Psoas muscle (tissue), 8 donors: ENCODE results near the gene PHF23. TPM values are rescaled to one million over a fixed set of nuclear protein-coding genes. Genes with fewer than 3 reads are reported as not detected.

Experiments used
- ATAC-seq, 4 donors: fragments of 200-7000 bp; cut with Tn5 transposase; one replicate each; pipeline ENCODE4 v1.9.1; 2020; ENCODE audit warnings: moderate library complexity in 3 of 4, mild to moderate bottlenecking in 2 of 4
- DNase-seq, 2 donors: peaks; one replicate each; pipeline ENCODE4 v3.0.0-alpha.2; 2020
- H3K27ac ChIP-seq: fragments of 200-600 bp; one replicate; pipeline ENCODE4 v1.8.0; 2022
- H3K27me3 ChIP-seq, 3 donors: fragments of 200-600 bp in 1 of 3; one replicate each; pipeline versions ENCODE4 v1.6.1 to v1.8.0; 2013 to 2022; ENCODE audit warnings: low read length in 2 of 3, mild to moderate bottlenecking in 2 of 3, moderate library complexity in 1 of 3; ENCODE audit not compliant: insufficient read depth in 3 of 3
- H3K36me3 ChIP-seq, 2 donors: fragments of 200-600 bp in 1 of 2; one replicate each; pipeline versions ENCODE4 v1.6.1 to v1.8.0; 2013 to 2022; ENCODE audit warnings: low read depth in 1 of 2, mild to moderate bottlenecking in 1 of 2, moderate library complexity in 1 of 2; ENCODE audit not compliant: insufficient read depth in 1 of 2
- H3K4me1 ChIP-seq: fragments of 200-600 bp; one replicate; pipeline ENCODE4 v1.8.0; 2022
- H3K4me3 ChIP-seq: fragments of 200-600 bp; one replicate; pipeline ENCODE4 v1.8.0; 2022; ENCODE audit warnings: mild to moderate bottlenecking
- H3K9me3 ChIP-seq: fragments of 200-600 bp; one replicate; pipeline ENCODE4 v1.8.0; 2022
- WGBS, 3 donors: extraction: QIAGEN DNeasy Blood & Tissue Kit; methylation state at CpG; one replicate each; pipeline versions ENCODE4 v1.1.6 to v1.1.7; 2013; 5-methylcytosine and 5-hydroxymethylcytosine counted together
- intact Hi-C, 2 donors: fragments of 100-400 bp; cut with DNase I; formaldehyde crosslinking; loops; one replicate each; pipeline versions ENCODE4 v1.11.0 to v1.14.2; 2022
- polyA plus RNA-seq, 3 donors: library from polyadenylated mRNA; stranded (reverse); fragments of 200-250 nt; gene quantifications; one replicate each; pipeline ENCODE4 v1.2.3, GENCODE V29; 2013
- total RNA-seq, 4 donors: library from RNA; stranded (reverse); fragmentation: NEBNext Ultra II Directional in 2 of 4; extraction: Animal tissue kit (Norgen Biotek cat#: 25700) in 2 of 4; gene quantifications; one replicate each; pipeline versions ENCODE4 v1.2.1 to v1.2.4, GENCODE V29; 2021 to 2023
- TF ChIP-seq, protein P1 (sequence below): fragments of 200-600 bp; IDR thresholded peaks from one replicate; pipeline ENCODE4 v1.8.0; 2022; ENCODE audit warnings: antibody characterized with exemption
- donor health status: healthy with polysubstance abuse.
- donor health status: DM: no; HTN: no; CAD: no; lungs with moderate emphysema.
- donor health status: Bipolar disorder and iron deficiency.
- donor health status: healthy.
- donor health status: DM: yes; HTN: yes; CAD: no.
- donor health status: DM: no; HTN: no; CAD: no.
- donor health status: DM: no; HTN: no; CAD: no.
- donor health status: DM: yes; HTN: yes; CAD: no.

The PHF23 gene
- total and polyA plus RNA-seq, 7 donors, result 20.9 to 43.3 (median 28.2) TPM

DNA sequence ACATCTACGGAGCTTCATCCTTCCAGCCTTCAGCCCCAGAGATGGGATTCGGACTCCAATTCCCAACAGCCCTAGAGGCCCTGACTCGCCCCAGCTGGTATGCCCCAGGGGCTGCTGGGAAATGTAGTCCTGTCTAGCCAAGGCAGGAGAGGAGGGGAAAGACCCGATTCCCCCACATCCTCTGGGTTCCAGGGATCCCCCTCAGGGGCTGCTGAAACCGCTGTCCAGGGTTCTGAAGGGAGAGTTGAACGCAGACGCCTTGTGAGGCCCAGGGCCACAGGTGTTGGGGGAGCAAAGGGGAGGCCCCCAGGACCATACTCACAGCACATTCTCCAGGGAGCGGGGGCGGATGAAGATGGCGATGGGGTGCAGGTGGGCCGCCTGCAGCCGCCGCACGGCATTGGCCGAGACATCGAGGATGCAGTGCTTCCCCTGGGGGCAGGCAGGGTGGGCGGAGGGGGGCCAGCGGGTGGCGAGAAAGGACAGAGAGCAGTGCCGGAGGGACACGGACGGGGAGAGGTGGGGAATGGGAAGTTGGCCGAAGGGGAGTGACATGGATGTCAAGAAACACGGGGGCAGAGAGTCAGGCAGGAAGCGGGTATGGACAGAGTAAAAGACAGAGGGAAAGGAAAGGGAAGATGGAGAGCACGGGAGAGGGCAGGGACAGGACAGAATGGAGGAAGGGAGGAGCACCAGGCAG lies 47.5 kb downstream of the PHF23 start:
- Histone ChIP-seq H3K36me3 (peaks cover 0 to 8% of the 10 kb centered on the region in 2 donors), H3K27ac (no peak overlapping the region), H3K4me1 (no peaks in the 10 kb centered on the region), H3K9me3 (no peaks in the 10 kb centered on the region), H3K4me3 (no peak overlapping the region), H3K27me3 (no peaks in the 10 kb centered on the region)
- TF ChIP-seq, protein P1, sequence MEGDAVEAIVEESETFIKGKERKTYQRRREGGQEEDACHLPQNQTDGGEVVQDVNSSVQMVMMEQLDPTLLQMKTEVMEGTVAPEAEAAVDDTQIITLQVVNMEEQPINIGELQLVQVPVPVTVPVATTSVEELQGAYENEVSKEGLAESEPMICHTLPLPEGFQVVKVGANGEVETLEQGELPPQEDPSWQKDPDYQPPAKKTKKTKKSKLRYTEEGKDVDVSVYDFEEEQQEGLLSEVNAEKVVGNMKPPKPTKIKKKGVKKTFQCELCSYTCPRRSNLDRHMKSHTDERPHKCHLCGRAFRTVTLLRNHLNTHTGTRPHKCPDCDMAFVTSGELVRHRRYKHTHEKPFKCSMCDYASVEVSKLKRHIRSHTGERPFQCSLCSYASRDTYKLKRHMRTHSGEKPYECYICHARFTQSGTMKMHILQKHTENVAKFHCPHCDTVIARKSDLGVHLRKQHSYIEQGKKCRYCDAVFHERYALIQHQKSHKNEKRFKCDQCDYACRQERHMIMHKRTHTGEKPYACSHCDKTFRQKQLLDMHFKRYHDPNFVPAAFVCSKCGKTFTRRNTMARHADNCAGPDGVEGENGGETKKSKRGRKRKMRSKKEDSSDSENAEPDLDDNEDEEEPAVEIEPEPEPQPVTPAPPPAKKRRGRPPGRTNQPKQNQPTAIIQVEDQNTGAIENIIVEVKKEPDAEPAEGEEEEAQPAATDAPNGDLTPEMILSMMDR, result no peak
- WGBS, 3 donors, result 70 to 73% (median 71%) methylated on average over 26 of the region's 26 CpGs
- no peak for DNase-seq
- intact Hi-C loops, result no loop called here
- peak; percentile 55 to 87 (median 77) for ATAC-seq

GRCh38 chr17:7191069-7191468 lies 48.2 kb downstream of the PHF23 start:
- no peak overlapping the region for H3K27ac ChIP-seq
- ATAC-seq (no peak), DNase-seq (no peak)
- TF ChIP-seq, protein P1, result no peak
- H3K27me3 ChIP-seq, result no peaks in the 10 kb centered on the region
- no peaks in the 10 kb centered on the region for H3K4me1 ChIP-seq
- H3K4me3 ChIP-seq, result no peak overlapping the region
- H3K9me3 ChIP-seq, result no peaks in the 10 kb centered on the region
- intact Hi-C loops, result no loop called here
- 92 to 98% (median 94%) methylated on average over 10 to 12 of the region's 12 CpGs for WGBS, 3 donors
- H3K36me3 ChIP-seq, result peaks cover 0 to 4% of the 10 kb centered on the region in 2 donors

- Histone ChIP-seq H3K36me3 (no peaks in the 10 kb centered on the region), H3K9me3 (no peaks in the 10 kb centered on the region), H3K4me1 (no peaks in the 10 kb centered on the region), H3K27ac (no peak overlapping the region), H3K27me3 (no peaks in the 10 kb centered on the region), H3K4me3 (no peak overlapping the region)
- no peak for ATAC-seq
- TF ChIP-seq, protein P1, result no peak
- intact Hi-C loops, result no loop called here
- 89 to 95% (median 94%) methylated on average over 12 to 14 of the region's 14 CpGs for WGBS, 3 donors
- no peak for DNase-seq
These were observed 48.9 kb downstream of the PHF23 start for GRCh38 chr17:7190276-7190917.

- WGBS, 3 donors, result 53 to 68% (median 58%) methylated on average over 7 of the region's 7 CpGs
- TF ChIP-seq, protein P1, result no peak
- intact Hi-C loops, result no loop called here
- no peak overlapping the region for H3K27ac ChIP-seq
- ATAC-seq (no peak), DNase-seq (no peak)
- no peaks in the 10 kb centered on the region for H3K27me3 ChIP-seq
- no peaks in the 10 kb centered on the region for H3K4me1 ChIP-seq
- no peaks in the 10 kb centered on the region for H3K9me3 ChIP-seq
- no peak overlapping the region for H3K4me3 ChIP-seq
- no peaks in the 10 kb centered on the region for H3K36me3 ChIP-seq
These were observed 53.0 kb downstream of the PHF23 start for GRCh38 chr17:7186241-7186640.

Other genes starting within 250 kb of the PHF23 start
Only the 30 nearest of the 36 such genes appear.
- gene SLC16A13, start 203.4 kb downstream of the PHF23 start, total RNA-seq, result 1 to 10 TPM in 1 of 4 donors, under 1 TPM in 3; 0.57 to 1.5 (median 0.72) TPM
- gene SLC16A13, start 203.4 kb downstream of the PHF23 start, polyA plus RNA-seq, result under 1 TPM; 0.17 to 0.40 (median 0.40) TPM
- gene SLC16A11, start 195.4 kb downstream of the PHF23 start, total RNA-seq, result under 1 TPM in 2 of 4 donors, not detected in 2; 0.36 to 0.42 TPM
- gene SLC16A11, start 195.4 kb downstream of the PHF23 start, polyA plus RNA-seq, result 1 to 10 TPM in 1 of 3 donors, under 1 TPM in 2; 0.34 to 1.2 (median 0.77) TPM
- 1 to 10 TPM; 1.9 to 4.9 (median 2.4) TPM for gene CLEC10A, start 159.2 kb downstream of the PHF23 start, total RNA-seq
- gene CLEC10A, start 159.2 kb downstream of the PHF23 start, polyA plus RNA-seq, result 1 to 10 TPM in 1 of 3 donors, under 1 TPM in 2; 0.69 to 2.4 (median 0.87) TPM
- under 1 TPM in 2 of 4 donors, not detected in 2; 0.34 to 0.62 TPM for gene ASGR2, start 124.6 kb downstream of the PHF23 start, total RNA-seq
- under 1 TPM in 2 of 3 donors, not detected in 1; 0.04 to 0.25 TPM for gene ASGR2, start 124.6 kb downstream of the PHF23 start, polyA plus RNA-seq
- under 1 TPM in 2 of 4 donors, not detected in 2; 0.26 to 0.39 TPM for gene ASGR1, start 60.1 kb downstream of the PHF23 start, total RNA-seq
- gene ASGR1, start 60.1 kb downstream of the PHF23 start, polyA plus RNA-seq, result under 1 TPM; 0.08 to 0.23 (median 0.21) TPM
- 1 to 10 TPM; 3.2 to 8.9 (median 5.8) TPM for gene DLG4, start 19.6 kb downstream of the PHF23 start, total RNA-seq
- gene DLG4, start 19.6 kb downstream of the PHF23 start, polyA plus RNA-seq, result 1 to 10 TPM; 1.5 to 5.8 (median 1.8) TPM
- 1,000 to 10,000 TPM in 3 of 4 donors, 100 to 1,000 TPM in 1; 987 to 1,310 (median 1,099) TPM for gene ACADVL, start 19.5 kb downstream of the PHF23 start, total RNA-seq
- 1,000 to 10,000 TPM in 1 of 3 donors, 100 to 1,000 TPM in 2; 538 to 1,030 (median 946) TPM for gene ACADVL, start 19.5 kb downstream of the PHF23 start, polyA plus RNA-seq
- gene DVL2, start 4.9 kb downstream of the PHF23 start, total RNA-seq, result 10 to 100 TPM; 11.4 to 19.6 (median 13.8) TPM
- gene DVL2, start 4.9 kb downstream of the PHF23 start, polyA plus RNA-seq, result 10 to 100 TPM; 10.0 to 22.1 (median 10.0) TPM
- 100 to 1,000 TPM; 447 to 492 (median 481) TPM for gene GABARAP, start 3.0 kb upstream of the PHF23 start, total RNA-seq
- 100 to 1,000 TPM; 344 to 569 (median 510) TPM for gene GABARAP, start 3.0 kb upstream of the PHF23 start, polyA plus RNA-seq
- gene CTDNEP1, start 12.3 kb upstream of the PHF23 start, total RNA-seq, result 100 to 1,000 TPM; 208 to 332 (median 254) TPM
- 100 to 1,000 TPM; 171 to 281 (median 196) TPM for gene CTDNEP1, start 12.3 kb upstream of the PHF23 start, polyA plus RNA-seq
- gene ELP5, start 12.8 kb upstream of the PHF23 start, total RNA-seq, result 10 to 100 TPM; 55.7 to 87.0 (median 74.8) TPM
- gene ELP5, start 12.8 kb upstream of the PHF23 start, polyA plus RNA-seq, result 100 to 1,000 TPM in 1 of 3 donors, 10 to 100 TPM in 2; 50.4 to 104 (median 86.0) TPM
- 1 to 10 TPM in 2 of 4 donors, under 1 TPM in 1, not detected in 1; 0.57 to 1.0 (median 1.0) TPM for gene CLDN7, start 23.0 kb upstream of the PHF23 start, total RNA-seq
- gene CLDN7, start 23.0 kb upstream of the PHF23 start, polyA plus RNA-seq, result 1 to 10 TPM in 1 of 3 donors, under 1 TPM in 2; 0.48 to 1.1 (median 0.83) TPM
- 100 to 1,000 TPM in 3 of 4 donors, 10 to 100 TPM in 1; 50.9 to 257 (median 139) TPM for gene SLC2A4, start 42.3 kb upstream of the PHF23 start, total RNA-seq
- 100 to 1,000 TPM in 1 of 3 donors, 10 to 100 TPM in 2; 19.4 to 127 (median 33.8) TPM for gene SLC2A4, start 42.3 kb upstream of the PHF23 start, polyA plus RNA-seq
- 1 to 10 TPM in 1 of 4 donors, under 1 TPM in 3; 0.37 to 1.0 (median 0.75) TPM for gene YBX2, start 55.2 kb upstream of the PHF23 start, total RNA-seq
- 1 to 10 TPM in 1 of 3 donors, under 1 TPM in 2; 0.14 to 1.8 (median 0.21) TPM for gene YBX2, start 55.2 kb upstream of the PHF23 start, polyA plus RNA-seq
- 100 to 1,000 TPM; 293 to 730 (median 567) TPM for gene EIF5A, start 68.2 kb upstream of the PHF23 start, total RNA-seq
- gene EIF5A, start 68.2 kb upstream of the PHF23 start, polyA plus RNA-seq, result 1,000 to 10,000 TPM in 1 of 3 donors, 100 to 1,000 TPM in 2; 468 to 1,107 (median 518) TPM
- 100 to 1,000 TPM in 1 of 4 donors, 10 to 100 TPM in 3; 71.8 to 101 (median 82.5) TPM for gene GPS2, start 75.9 kb upstream of the PHF23 start, total RNA-seq
- 100 to 1,000 TPM; 139 to 197 (median 146) TPM for gene GPS2, start 75.9 kb upstream of the PHF23 start, polyA plus RNA-seq
- gene NEURL4, start 89.9 kb upstream of the PHF23 start, total RNA-seq, result 10 to 100 TPM; 24.0 to 53.8 (median 32.6) TPM
- gene NEURL4, start 89.9 kb upstream of the PHF23 start, polyA plus RNA-seq, result 10 to 100 TPM; 20.7 to 38.7 (median 22.9) TPM
- gene ACAP1, start 97.1 kb upstream of the PHF23 start, total RNA-seq, result 10 to 100 TPM; 12.2 to 20.7 (median 15.7) TPM
- gene ACAP1, start 97.1 kb upstream of the PHF23 start, polyA plus RNA-seq, result 10 to 100 TPM in 1 of 3 donors, 1 to 10 TPM in 2; 1.9 to 11.9 (median 2.4) TPM
- 1 to 10 TPM; 4.5 to 5.2 (median 5.1) TPM for gene KCTD11, start 112.7 kb upstream of the PHF23 start, total RNA-seq
- gene KCTD11, start 112.7 kb upstream of the PHF23 start, polyA plus RNA-seq, result 10 to 100 TPM in 1 of 3 donors, 1 to 10 TPM in 2; 2.9 to 13.2 (median 9.9) TPM
- not detected for gene TMEM95, start 115.7 kb upstream of the PHF23 start, total RNA-seq
- not detected for gene TMEM95, start 115.7 kb upstream of the PHF23 start, polyA plus RNA-seq
- gene TNK1, start 141.6 kb upstream of the PHF23 start, total RNA-seq, result under 1 TPM; 0.56 to 0.86 (median 0.78) TPM
- gene TNK1, start 141.6 kb upstream of the PHF23 start, polyA plus RNA-seq, result 1 to 10 TPM in 1 of 3 donors, under 1 TPM in 2; 0.57 to 1.7 (median 0.98) TPM
- 10 to 100 TPM; 13.9 to 16.2 (median 15.1) TPM for gene PLSCR3, start 155.1 kb upstream of the PHF23 start, total RNA-seq
- gene PLSCR3, start 155.1 kb upstream of the PHF23 start, polyA plus RNA-seq, result 10 to 100 TPM; 16.6 to 20.5 (median 18.7) TPM
- gene TMEM256, start 164.6 kb upstream of the PHF23 start, total RNA-seq, result 10 to 100 TPM; 47.1 to 80.4 (median 53.5) TPM
- 10 to 100 TPM; 62.4 to 75.4 (median 69.7) TPM for gene TMEM256, start 164.6 kb upstream of the PHF23 start, polyA plus RNA-seq
- gene NLGN2, start 168.4 kb upstream of the PHF23 start, total RNA-seq, result 10 to 100 TPM in 1 of 4 donors, 1 to 10 TPM in 3; 6.5 to 11.5 (median 7.4) TPM
- gene NLGN2, start 168.4 kb upstream of the PHF23 start, polyA plus RNA-seq, result 1 to 10 TPM; 2.8 to 3.1 (median 2.9) TPM
- gene SPEM1, start 180.9 kb upstream of the PHF23 start, total RNA-seq, result not detected
- under 1 TPM in 1 of 3 donors, not detected in 2; 0.06 TPM for gene SPEM1, start 180.9 kb upstream of the PHF23 start, polyA plus RNA-seq
- not detected for gene SPEM2, start 186.2 kb upstream of the PHF23 start, total RNA-seq
- under 1 TPM in 1 of 3 donors, not detected in 2; 0.03 TPM for gene SPEM2, start 186.2 kb upstream of the PHF23 start, polyA plus RNA-seq
- gene SPEM3, start 189.4 kb upstream of the PHF23 start, total RNA-seq, result not detected
- gene SPEM3, start 189.4 kb upstream of the PHF23 start, polyA plus RNA-seq, result under 1 TPM in 1 of 3 donors, not detected in 2; 0.01 TPM
- under 1 TPM; 0.41 to 0.95 (median 0.68) TPM for gene TMEM102, start 196.0 kb upstream of the PHF23 start, total RNA-seq
- gene TMEM102, start 196.0 kb upstream of the PHF23 start, polyA plus RNA-seq, result 1 to 10 TPM in 2 of 3 donors, under 1 TPM in 1; 0.84 to 3.2 (median 1.7) TPM
- 10 to 100 TPM in 3 of 4 donors, 1 to 10 TPM in 1; 2.7 to 21.1 (median 10.1) TPM for gene FGF11, start 200.1 kb upstream of the PHF23 start, total RNA-seq
- gene FGF11, start 200.1 kb upstream of the PHF23 start, polyA plus RNA-seq, result 1 to 10 TPM; 2.0 to 4.4 (median 3.7) TPM
- gene CHRNB1, start 205.6 kb upstream of the PHF23 start, total RNA-seq, result 100 to 1,000 TPM; 107 to 190 (median 147) TPM
- 100 to 1,000 TPM in 1 of 3 donors, 10 to 100 TPM in 2; 73.0 to 118 (median 91.7) TPM for gene CHRNB1, start 205.6 kb upstream of the PHF23 start, polyA plus RNA-seq